CD4-positive, alpha-beta T cell treated with Interleukin-6 at 100 ng/mL for 8 hours (primary cell): Measurements from ENCODE around the gene NPSR1.
"Not testable (repeated sequence)": the region's sequence is repeated elsewhere in the genome, so short reads cannot be mapped to it uniquely, and the experiment has no call there.

Experiments used
- DNase-seq: peaks from one replicate; pipeline ENCODE4 v3.0.0-alpha.2; 2020; ENCODE audit warnings: mixed read lengths, low spot score

The NPSR1 gene

DNA sequence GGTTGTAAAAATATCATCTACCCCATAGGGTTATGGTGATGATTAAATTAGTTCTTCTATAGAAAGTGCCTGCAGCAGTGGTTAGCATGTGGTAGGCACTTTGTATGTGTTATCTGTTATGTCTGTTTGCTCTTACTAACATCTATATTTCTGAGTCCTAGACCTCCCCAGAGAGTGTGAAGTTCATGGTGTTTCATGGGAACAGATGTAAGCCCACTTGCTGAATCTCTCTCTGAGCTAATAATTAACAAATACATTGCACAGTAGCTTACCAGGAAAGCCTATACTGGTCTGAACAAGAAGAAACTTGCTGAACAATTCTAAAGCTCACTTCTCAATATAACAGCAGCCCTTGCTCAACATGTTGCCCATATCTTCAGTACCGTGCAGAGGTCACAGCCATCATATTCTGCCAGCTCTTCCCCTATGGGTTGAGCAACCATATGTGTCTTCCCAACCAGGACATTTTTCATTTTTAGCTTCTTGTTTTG, 100.1 kb downstream of the NPSR1 start:
- no peak for DNase-seq

DNA sequence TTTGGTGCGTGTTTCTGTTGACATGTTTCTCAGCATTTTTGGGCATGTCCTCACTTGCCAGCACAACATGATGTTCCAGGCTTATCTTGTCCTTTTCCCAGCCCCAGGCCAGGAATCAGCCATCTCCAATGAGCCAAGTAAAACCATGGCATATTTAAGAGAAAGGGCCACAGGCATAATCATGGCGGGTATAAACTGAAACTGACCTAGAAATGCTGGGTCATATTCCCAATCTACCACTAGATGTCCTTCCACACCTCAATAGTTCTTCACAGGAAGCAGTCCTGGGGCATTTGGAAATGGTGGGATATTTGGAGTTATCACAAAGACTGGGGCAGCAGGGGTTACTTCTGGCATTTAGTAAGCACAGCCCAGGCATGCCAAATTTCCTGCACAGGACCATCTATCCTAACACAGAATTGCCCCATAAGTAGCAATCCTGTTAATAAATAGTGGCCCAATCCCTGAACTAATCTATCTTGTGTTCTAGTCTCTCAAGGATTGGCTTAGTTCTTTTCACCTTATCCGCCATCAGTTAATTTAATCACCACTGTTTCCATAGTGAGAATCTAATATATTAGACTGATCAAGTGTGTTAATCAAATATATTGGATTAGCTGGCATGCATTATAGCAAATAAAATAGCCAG, 101.6 kb downstream of the NPSR1 start:
- DNase-seq: no peak

DNA sequence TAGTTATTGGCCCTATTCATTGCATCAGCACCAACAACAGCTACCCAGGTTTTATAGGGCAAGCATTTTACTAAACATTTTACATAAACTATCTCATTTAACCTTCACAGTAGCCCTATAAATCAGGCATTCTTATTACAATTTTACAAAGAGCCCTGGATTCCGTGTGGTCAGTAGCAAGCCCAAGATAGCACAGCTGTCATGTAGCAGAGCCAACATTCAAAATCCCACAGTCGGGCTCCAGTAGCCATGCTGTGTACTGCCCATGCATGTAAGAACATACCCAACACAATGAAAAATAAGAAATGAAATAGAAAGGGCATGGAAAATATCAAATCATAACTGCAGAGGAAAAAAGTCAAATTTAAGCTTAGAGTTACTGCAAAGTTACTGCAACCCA, 102.3 kb downstream of the NPSR1 start:
- DNase-seq: no peak

DNA sequence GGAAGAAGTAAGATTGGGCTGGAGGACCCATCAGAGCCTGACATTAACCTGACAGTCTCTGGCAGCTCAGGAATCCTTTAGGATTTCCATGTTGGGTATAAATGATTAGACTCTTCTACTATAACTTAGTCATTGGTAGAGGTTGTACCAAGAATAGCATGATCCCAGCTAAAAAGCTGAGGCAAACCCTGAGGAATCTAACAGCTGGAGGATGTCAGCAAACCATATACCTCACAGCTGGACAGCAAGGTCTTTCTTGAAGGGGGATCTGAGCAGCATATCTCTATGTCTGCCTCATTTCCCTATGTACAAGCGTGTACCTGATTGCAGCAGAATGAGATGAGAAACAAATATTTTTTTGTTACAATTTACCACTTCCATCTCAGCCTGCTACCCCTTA, 103.2 kb downstream of the NPSR1 start:
- no peak for DNase-seq

DNA sequence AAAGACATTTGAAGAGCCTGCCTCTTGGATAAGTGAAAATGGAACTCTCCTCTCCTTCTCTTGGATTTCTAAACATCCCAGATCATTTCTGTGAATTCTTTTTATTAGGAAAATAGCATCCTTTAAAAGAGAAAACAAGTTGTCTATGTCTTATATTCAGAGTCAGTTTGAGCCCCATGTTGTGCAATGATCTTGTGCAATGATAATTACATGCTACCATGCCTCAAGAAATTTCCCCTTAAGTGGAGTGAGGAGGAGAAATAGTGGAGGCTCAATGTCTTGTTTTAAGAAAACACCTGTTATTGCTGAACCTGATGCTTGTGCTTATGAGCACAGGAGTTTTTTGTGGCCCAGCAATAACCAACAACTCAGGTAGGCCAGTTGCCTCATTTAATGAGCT, 103.6 kb downstream of the NPSR1 start:
- no peak for DNase-seq

DNA sequence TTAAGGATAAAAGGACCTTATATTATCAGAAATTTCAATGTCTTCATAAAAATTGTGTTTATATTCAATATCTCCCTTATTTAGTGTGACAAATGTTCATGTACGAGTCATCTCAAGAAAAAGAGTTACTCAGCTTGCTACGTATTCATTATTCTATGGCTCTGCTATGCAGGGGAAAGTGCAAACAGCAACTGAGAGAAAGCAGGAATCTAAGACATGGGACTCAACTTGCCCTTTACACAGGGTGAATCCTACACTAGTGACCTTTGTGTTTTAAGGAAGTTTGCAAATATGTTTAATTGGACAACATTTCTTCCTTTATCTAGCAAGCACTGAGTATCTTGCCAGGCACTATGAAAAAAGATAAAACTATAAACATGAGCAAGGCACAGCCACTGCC, 104.7 kb downstream of the NPSR1 start:
- no peak for DNase-seq

DNA sequence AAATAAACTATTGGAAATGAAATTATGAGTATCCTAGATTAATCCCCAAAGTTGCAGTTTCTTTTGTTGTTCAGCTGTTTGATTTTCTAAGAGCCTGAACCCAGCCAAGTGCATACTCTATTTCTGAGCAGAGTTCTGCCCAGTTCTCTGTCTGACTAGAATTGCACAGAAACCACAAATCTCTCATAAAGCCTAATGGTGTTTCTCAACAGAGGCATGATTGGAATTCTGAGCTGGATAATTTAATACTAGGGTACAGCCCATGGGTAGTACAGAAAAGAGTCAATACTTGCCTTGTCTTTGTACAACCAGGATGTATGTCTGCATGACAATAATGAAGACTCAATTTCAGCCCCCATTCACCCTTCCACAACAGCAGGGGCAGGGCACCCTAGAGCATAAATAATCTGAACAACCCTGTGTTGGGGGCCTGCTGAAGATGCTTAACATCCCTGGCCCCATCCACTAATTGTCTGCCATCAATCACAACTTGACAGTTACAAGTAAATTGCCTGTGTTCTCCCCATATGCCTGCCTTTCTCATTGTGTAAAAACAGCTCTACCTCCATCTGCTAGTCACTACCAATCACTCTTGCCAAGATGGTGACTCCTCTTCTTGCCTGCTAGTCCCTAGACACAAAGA, 114.4 kb downstream of the NPSR1 start:
- DNase-seq: no peak

DNA sequence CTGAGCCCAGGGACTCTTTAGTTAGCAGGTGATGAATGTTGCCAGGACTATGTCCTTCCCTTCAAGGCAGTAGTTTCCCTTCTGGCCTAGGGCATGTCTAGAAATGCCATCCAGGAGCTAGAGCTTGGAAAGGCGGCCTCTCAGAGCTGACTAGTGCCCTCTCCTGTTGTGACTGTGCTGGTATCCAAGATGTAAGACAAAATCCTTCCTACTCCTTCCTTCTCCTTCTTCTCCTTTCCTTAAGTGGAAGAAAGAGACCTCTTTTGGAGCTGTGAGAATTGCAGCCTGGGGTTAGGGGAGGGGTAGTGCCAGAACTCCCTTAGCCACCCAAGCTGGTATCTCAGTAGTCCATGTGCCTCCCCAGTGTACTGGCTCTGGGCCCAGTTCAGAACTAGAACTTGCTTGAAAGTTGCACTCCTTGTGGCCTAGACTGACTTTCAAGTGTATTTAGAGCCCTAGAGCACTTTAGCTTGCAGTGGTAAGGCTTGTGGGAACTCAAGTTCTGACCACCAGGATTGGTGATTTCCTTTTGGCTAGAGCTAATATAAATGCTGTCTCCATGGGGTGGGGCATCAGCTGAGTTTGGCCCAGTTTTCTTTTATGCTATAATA, 118.8 kb downstream of the NPSR1 start:
- no peak for DNase-seq

DNA sequence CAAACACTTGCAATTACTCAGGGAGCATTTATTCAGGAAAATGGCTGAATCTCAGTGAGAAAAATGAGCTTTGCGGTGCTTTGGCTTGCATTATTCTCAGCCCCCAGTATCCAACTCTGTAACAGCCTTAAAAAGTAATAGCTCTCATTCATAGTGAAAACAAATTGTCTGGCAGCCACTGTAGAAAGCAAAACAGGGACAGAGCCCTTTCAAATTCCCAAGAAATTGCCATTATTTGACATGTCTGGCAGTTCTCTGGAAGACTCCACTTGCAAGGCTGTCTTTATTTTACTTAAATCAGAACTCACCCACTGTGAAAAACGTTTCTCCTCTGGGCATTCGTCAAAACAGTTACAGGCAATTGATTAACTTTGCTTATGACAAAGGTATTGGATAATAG, 122.5 kb downstream of the NPSR1 start:
- no peak for DNase-seq

DNA sequence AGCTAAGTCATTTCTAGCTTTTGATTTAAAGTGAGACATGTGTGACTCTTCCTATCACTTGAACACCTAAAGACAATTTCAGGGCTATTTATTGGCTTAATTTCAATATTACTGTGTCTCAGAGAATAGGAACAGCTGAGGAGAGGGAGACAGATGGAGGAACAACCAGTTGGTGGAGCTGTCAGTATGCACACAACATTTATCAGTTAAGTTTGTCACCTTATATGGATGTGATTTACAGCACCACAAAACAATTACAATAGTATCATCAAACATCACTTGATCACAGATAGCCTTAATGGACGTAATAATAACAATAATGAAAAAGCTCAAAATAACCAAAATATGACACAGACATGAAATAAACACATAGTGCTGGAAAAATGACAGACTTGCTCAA, 129.6 kb downstream of the NPSR1 start:
- no peak for DNase-seq

DNA sequence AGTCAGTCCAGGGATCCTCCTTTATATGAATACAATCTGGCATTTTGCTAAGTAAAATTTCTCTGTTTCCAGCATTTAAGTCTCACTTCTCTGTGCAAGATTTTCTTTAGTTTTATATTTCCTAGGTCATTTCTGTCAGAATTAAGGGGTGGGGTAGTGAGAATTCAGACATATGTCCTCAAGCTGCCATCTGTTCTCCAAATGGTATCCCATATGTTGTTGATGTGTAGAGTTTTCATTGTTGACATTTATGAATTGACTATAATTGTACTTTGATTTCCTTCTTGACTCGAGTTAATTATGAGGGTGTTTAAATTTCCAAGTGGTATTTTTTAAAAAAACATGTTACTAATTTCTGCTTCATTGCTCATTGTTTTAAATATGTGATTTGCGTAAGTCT, 148.8 kb downstream of the NPSR1 start:
- no peak for DNase-seq

DNA sequence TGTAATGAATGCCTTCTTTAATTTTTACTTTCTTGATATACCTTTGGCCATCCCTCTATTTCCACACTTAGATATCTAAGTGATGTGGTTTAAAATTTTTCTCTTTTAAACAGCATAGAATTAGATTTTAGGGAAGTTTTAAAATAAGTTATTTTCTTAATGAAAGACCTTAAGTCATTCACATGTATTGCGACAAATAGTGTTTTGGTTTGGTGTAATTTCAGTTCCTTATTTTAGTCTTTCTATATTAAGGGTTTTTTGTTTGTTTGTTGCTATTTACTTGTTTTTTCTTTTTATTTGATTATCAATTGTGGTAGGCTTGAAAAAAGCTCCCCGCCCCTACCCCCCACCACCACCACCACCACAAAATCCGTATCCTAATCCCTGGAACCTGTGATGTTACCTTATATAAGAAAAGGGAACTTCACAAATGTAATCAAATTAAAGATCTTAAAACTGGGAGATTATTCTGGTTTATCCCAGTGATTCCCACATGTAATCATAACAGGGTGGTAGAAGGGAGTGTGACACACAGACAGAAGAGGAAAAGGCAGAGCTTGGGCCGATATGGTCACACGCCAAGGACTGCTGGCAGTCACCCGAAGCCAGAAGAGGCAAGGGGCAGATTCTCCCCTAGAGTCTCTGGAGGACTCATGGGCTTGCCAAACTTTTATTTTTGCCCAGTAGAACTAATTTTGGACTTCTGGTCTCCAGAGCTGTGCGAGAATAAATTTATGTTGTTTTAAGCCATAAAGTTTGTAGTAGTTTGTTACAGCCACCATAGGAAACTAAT, 149.7 kb downstream of the NPSR1 start:
- DNase-seq: no peak

DNA sequence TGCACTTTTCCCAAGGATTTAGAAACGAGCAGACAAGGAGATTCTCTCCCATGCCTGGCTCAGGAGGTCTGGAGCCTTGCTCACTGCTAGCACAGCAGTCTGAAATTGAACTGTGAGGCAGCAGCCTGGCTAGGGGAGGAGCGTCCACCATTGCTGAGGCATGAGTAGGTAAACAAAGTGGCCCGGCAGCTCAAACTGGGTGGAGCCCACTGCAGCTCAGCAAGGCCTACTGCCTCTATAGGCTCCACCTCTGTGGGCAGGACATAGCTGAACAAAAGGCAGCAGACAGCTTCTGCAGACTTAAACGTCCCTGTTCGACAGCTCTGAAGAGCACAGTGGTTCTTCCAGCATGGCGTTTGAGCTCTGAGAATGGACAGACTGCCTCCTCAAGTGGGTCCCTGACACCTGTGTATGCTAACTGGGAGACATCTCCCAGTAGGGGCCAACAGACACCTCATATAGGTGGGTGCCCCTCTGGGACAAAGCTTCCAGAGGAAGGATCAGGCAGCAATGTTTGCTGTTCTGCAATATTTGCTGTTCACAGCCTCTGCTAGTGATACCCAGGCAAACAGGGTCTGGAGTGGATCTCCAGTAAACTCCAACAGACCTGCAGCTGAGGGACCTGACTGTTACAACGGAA, 156.3 kb downstream of the NPSR1 start:
- not testable (repeated sequence) for DNase-seq

DNA sequence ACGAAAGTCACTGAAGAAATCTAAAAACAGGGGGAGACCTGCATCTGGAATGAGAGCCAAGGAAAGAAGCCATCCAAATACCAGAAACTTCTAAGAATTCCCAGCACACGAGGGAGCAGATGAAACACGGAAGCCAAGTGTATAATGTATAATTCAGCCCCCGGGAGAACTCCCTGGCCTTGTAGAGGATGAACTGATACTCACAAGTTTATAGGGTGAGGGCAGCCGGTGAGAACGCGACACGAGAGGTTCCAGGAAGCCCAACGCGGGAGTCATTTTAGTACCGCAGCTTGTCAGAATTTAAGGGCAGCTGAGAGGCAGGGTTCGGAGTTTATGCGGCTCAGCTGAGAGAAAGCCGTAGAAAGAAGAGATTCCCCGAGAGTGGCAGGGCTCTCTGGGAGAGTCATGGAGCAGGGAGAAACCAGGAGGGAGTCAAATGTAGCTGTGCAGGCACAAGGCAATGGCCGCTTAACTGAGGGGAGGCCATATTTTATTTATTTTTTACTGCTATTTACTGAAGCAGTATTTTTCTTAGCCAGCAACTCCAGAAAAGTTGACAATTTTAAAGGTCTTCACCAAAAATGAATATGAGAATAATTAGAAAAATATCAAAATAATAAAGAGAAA, 164.0 kb downstream of the NPSR1 start:
- DNase-seq: no peak

DNA sequence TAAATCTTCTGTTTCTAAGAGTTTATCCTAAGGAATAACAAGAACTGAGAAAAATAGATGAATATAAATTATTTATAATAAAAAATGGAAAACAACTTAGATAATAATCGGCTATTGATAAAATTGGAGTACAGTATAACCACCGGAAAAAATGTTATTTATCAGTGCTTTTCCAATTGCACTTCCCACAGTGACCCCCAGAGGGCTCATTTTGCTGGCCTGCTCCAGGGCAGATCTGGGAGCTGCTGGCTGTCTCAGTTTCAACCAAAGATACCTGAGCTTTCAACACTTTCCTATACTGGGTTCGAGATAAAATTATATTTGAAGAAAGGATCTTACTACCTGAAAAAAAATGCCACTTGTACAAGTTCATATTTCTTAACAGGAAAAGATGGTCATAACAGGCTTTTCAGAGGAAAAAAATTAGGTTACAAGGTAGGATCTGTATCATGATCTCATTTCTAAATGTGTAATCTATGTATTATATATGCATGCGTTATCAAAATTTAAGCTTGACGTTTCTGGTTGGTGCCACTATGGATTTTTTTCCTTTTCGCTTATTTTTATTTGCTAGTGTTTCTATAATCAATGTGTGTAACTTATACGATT, 165.7 kb downstream of the NPSR1 start:
- peak; percentile 44 for DNase-seq

DNA sequence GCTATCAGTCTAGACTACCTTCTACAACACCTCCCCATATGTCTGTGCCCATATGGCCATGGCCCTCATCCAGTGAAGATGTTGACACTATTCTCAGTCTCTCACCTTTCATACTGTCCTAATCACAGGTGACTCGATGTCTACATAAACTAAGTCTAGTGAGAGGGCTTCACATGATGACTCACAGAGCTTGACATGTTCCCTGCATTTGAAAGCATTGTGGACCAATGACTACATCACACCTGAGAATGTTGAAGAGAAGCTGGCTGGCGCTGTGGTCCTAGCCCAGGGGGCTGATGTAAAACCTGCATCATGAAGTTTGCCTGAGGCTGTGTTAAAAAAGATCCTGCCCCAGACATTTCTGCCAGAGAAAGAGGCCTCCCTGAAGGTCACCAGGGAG, 167.2 kb downstream of the NPSR1 start:
- DNase-seq: no peak

DNA sequence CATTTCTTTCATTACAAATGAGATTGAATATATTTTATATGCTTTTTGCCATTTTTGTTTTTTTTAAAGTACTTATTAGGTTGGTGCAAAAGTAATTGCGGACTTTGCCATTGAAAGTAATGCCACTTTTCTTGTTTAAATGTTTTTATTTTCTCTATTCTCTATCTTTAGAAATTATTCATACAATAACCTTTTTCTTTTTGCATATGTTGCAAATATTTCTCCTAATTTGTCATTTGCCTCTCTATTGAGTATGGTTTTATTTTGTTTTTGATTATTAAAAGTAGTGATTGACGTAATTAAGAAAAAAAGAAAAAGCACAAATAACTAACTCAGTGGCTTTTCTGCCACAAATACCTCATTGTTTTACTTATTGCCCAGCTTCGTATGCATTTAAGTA, 172.4 kb downstream of the NPSR1 start:
- DNase-seq: no peak

DNA sequence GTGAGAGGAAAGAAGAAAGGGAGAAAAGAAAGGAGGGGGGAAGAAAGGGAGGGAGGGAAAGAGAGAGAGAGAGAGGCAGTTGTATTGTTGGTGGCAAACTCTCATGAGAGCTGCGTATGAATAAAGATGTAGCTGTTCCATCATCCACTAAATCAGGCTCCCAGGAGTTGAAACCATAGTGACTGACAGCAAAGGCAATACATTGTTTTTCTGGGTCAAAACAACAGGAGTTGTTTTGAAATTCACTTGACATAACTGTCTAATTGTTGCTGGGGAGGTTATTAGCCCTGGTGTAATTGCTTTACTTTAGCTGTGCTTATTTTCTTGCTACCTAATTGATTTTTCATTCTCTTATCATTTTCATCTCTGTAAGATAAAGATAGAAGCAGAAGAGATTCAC, 173.4 kb downstream of the NPSR1 start:
- DNase-seq: no peak

DNA sequence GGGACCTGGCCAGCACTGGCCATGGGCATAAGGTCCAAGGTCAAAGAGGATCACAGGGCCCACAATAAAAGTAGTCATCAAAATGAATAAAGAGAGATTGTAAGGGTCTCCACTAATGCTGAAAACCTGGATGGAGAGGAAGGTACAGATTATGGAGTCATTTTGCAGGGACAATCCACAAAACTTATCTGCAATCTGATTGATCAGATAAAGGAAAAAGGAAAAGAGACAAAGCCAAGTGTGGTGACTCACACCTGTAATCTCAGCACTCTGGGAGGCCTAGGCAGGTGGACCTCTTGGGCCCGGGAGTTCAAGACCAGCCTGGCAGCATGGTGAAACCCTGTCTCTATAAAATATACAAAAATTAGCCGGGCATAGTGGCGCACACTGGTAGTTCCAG, 174.0 kb downstream of the NPSR1 start:
- no peak for DNase-seq

DNA sequence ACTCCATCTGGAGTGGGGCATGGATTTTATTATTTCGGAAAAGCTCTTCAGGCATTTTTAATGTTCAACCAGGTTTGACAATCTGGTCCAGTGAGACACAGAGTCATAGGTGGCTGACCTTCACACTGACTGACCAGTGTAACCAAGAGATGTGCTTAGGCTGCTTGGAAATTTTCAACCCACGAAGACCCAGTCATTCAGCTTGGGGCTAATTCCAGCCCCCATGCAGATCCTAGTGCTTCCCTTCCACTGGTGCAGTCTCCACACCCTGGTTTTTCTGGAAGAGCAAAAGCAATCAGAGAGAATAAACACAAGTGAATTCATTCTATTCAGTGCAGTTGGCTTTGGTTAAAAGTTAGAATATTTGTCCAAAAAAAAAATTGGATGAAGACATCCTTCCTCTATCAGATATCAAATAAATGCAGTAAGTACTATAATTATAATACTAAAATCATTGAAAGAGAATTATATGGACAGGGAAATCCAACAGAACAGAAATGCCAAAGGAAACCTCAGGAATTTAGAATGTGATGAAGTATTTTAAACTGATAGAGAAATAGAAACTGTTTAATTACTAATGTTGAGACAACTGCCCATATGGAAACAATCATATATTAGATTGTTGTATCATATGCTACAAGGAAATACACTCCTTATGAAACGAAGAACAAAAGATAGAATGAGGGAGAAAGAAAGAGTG, 178.0 kb downstream of the NPSR1 start:
- no peak for DNase-seq

DNA sequence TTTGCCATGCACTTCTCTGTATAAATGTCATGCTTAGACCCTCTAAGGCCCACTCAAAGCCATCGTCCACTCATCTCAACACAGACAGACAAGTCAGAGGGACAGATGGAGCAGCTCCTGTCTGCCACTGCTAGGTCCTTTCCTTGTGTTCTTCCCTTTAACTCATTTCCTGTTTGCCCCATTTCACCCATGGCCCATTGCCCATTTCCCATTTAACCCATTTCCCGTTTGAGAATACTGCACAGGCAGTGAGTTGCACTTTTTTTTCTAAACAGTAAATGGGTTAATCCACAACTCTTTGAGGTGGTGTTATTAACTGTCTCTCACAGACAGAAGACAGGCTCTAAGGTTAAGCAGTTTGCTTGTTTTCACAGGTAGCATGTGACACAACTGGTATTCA, 179.3 kb downstream of the NPSR1 start:
- no peak for DNase-seq
